Body of pancreas (tissue), 4 donors: Measurements from ENCODE around the gene PATE4.

Source experiments
- CTCF ChIP-seq, 7 experiments: fragments of 450-650 bp in 4 of 7; fragments of 200-600 bp in 3 of 7; sonication (generic) in 3 of 7; IDR thresholded peaks; one replicate each; pipeline ENCODE4 v1.5.1; 2016 to 2019; ENCODE audit warnings: antibody characterized with exemption in 7 of 7
- POLR2A ChIP-seq, 3 donors: fragments of 450-650 bp; IDR thresholded peaks; one replicate each; pipeline ENCODE4 v1.6.1; 2016; ENCODE audit warnings: antibody characterized with exemption in 3 of 3, mild to moderate bottlenecking in 2 of 3

- TF ChIP-seq CTCF (IDR thresholded peaks at IDR 0.05): no peak
- TF ChIP-seq POLR2A (IDR thresholded peaks at IDR 0.05): no peak
Measured at GRCh38 chr11:125835748-125836147, 2.6 kb downstream of the PATE4 start.
